CD4-positive, alpha-beta T cell (primary cell): ENCODE measurements around the gene DNAH1. TPM values are rescaled to one million over a fixed set of nuclear protein-coding genes. Genes with fewer than 3 reads are reported as not detected.

Experiments
- ATAC-seq: fragments of 200-7000 bp; cut with Tn5 transposase; one replicate; pipeline ENCODE4 v1.10.0; 2022; ENCODE audit warnings: mild to moderate bottlenecking; ENCODE audit not compliant: poor library complexity
- CTCF ChIA-PET: fragments of 350-600 bp; sonication (Branson Sonifier 250); formaldehyde crosslinking; loops from one replicate; lab custom pipeline; 2021; ENCODE audit warnings: antibody characterized with exemption, inconsistent platforms; lab: Charles Lee
- POLR2A ChIA-PET: fragments of 350-600 bp; sonication (Branson Sonifier 250); formaldehyde crosslinking; loops from one replicate; lab custom pipeline; 2021; ENCODE audit warnings: antibody characterized with exemption, inconsistent platforms; lab: Charles Lee
- DNase-seq, 14 experiments: peaks; one replicate each; pipeline ENCODE4 v3.0.0-alpha.2; 2013 to 2020; ENCODE audit warnings: mixed read lengths in 2 of 14
- H3K27ac ChIP-seq, 2 donors: one replicate each; pipeline versions ENCODE4 v1.5.1 to v1.7.0; 2013; ENCODE audit warnings: low read length in 2 of 2, low read depth in 1 of 2, mild to moderate bottlenecking in 1 of 2
- H3K27me3 ChIP-seq, 2 experiments: 1 replicate in 1 of 2; 2 replicates in 1 of 2; pipeline versions ENCODE4 v1.6.1 to v1.7.0; 2013; ENCODE audit warnings: low read length in 2 of 2, control low read depth in 1 of 2, mild to moderate bottlenecking in 1 of 2, moderate library complexity in 1 of 2; ENCODE audit not compliant: insufficient read depth in 2 of 2, control insufficient read depth in 1 of 2
- H3K36me3 ChIP-seq: one replicate; pipeline ENCODE4 v1.6.1; 2013; ENCODE audit warnings: low read length, control low read depth; ENCODE audit not compliant: insufficient read depth
- H3K4me1 ChIP-seq: one replicate; pipeline ENCODE4 v1.6.1; 2013; ENCODE audit warnings: low read length, control low read depth; ENCODE audit not compliant: insufficient read depth
- H3K4me3 ChIP-seq: one replicate; pipeline ENCODE4 v1.5.1; 2013; ENCODE audit warnings: mild to moderate bottlenecking, low read length, moderate library complexity
- H3K9me3 ChIP-seq, 2 experiments: 1 replicate in 1 of 2; 2 replicates in 1 of 2; pipeline versions ENCODE4 v1.6.1 to v1.7.0; 2013; ENCODE audit warnings: low read length in 2 of 2, mild to moderate bottlenecking in 2 of 2, control low read depth in 1 of 2, moderate library complexity in 1 of 2; ENCODE audit not compliant: control insufficient read depth in 1 of 2, insufficient read depth in 1 of 2
- H3K27ac Mint-ChIP-seq: one replicate; pipeline ENCODE4 v1.8.0; 2020; ENCODE audit warnings: mixed read lengths
- H3K27me3 Mint-ChIP-seq: one replicate; pipeline ENCODE4 v1.8.0; 2021; ENCODE audit warnings: mixed read lengths
- H3K36me3 Mint-ChIP-seq: one replicate; pipeline ENCODE4 v1.8.0; 2021; ENCODE audit warnings: low read depth, mixed read lengths
- H3K4me1 Mint-ChIP-seq: one replicate; pipeline ENCODE4 v1.8.0; 2021; ENCODE audit warnings: low read depth, mixed read lengths
- H3K4me3 Mint-ChIP-seq: one replicate; pipeline ENCODE4 v1.8.0; 2020; ENCODE audit warnings: mild to moderate bottlenecking, mixed read lengths
- H3K9me3 Mint-ChIP-seq: one replicate; pipeline ENCODE4 v1.8.0; 2020; ENCODE audit warnings: mixed read lengths
- CTCF ChIP-seq: fragments of 200-600 bp; IDR thresholded peaks from one replicate; pipeline ENCODE4 v1.8.0; 2022; ENCODE audit warnings: antibody characterized with exemption, mild to moderate bottlenecking
- intact Hi-C, 2 experiments: fragments of 100-400 bp; cut with DNase I in 1 of 2; cut with micrococcal nuclease in 1 of 2; formaldehyde crosslinking; loops; one replicate each; pipeline versions ENCODE4 v1.15.1 to v1.9.0; 2023 to 2025; cut with DNase I, micrococcal nuclease
- total RNA-seq, 174 experiments: library from RNA in 2 of 174; stranded (reverse) in 2 of 174; gene quantifications; one replicate each; pipeline ENCODE4 v1.2.3 and lab custom pipeline; 2021 to 2026

DNAH1 gene
- total RNA-seq, 2 experiments from 2014 or later: 49.7 to 50.7 TPM

GRCh38 chr3:52341123-52341522 is 25.0 kb downstream of the DNAH1 start:
- peaks cover 25% of the 10 kb centered on the region for H3K36me3 ChIP-seq
- H3K9me3 ChIP-seq: no peaks in the 10 kb centered on the region
- ATAC-seq: no peak
- H3K4me3 Mint-ChIP-seq: no peak overlapping the region
- no peaks in the 10 kb centered on the region for H3K27me3 ChIP-seq
- ChIA-PET CTCF (interaction anchor here (1.6 to 3.6 kb wide), 2 partner anchors 120 to 121 kb away, joined by 4 to 49 read pairs; no protein-coding TSS in a partner anchor), POLR2A (no interaction called here)
- no peak for TF ChIP-seq CTCF
- H3K4me1 Mint-ChIP-seq: peaks cover 11% of the 10 kb centered on the region
- no peak for DNase-seq
- no peaks in the 10 kb centered on the region for H3K27me3 Mint-ChIP-seq
- H3K27ac ChIP-seq: no peak overlapping the region
- no peak overlapping the region for H3K4me3 ChIP-seq
- H3K36me3 Mint-ChIP-seq: peaks cover 49% of the 10 kb centered on the region
- no peak overlapping the region for H3K27ac Mint-ChIP-seq
- intact Hi-C loops: loop anchor here in 1 of 2 experiments (2.0 kb wide), 1 partner anchor 106 kb away; no protein-coding TSS in a partner anchor
- H3K4me1 ChIP-seq: no peaks in the 10 kb centered on the region
- H3K9me3 Mint-ChIP-seq: no peaks in the 10 kb centered on the region

GRCh38 chr3:52343946-52344600 is 28.0 kb downstream of the DNAH1 start:
- Mint-ChIP-seq H3K4me3 (no peak overlapping the region), H3K9me3 (no peaks in the 10 kb centered on the region), H3K4me1 (peaks cover 7% of the 10 kb centered on the region), H3K27ac (no peak overlapping the region), H3K36me3 (peaks cover 61% of the 10 kb centered on the region), H3K27me3 (no peaks in the 10 kb centered on the region)
- H3K9me3 ChIP-seq: no peaks in the 10 kb centered on the region
- DNase-seq (no peak), ATAC-seq (no peak)
- H3K27me3 ChIP-seq: no peaks in the 10 kb centered on the region
- no peaks in the 10 kb centered on the region for H3K4me1 ChIP-seq
- TF ChIP-seq CTCF: no peak
- CTCF ChIA-PET: no interaction called here
- H3K4me3 ChIP-seq: no peak overlapping the region
- H3K27ac ChIP-seq: no peak overlapping the region
- POLR2A ChIA-PET: no interaction called here
- H3K36me3 ChIP-seq: peaks cover 37% of the 10 kb centered on the region
- intact Hi-C loops: no loop called here

- peaks cover 51% of the 10 kb centered on the region for H3K36me3 ChIP-seq
- no peaks in the 10 kb centered on the region for H3K27me3 ChIP-seq
- Mint-ChIP-seq H3K9me3 (no peaks in the 10 kb centered on the region), H3K27me3 (no peaks in the 10 kb centered on the region), H3K4me1 (no peaks in the 10 kb centered on the region), H3K36me3 (peaks cover 62% of the 10 kb centered on the region), H3K27ac (no peak overlapping the region), H3K4me3 (no peak overlapping the region)
- H3K4me1 ChIP-seq: no peaks in the 10 kb centered on the region
- CTCF ChIA-PET: no interaction called here
- DNase-seq: no peak
- H3K9me3 ChIP-seq: no peaks in the 10 kb centered on the region
- POLR2A ChIA-PET: no interaction called here
- intact Hi-C loops: no loop called here
- no peak for TF ChIP-seq CTCF
- ATAC-seq: no peak
- no peak overlapping the region for H3K4me3 ChIP-seq
- H3K27ac ChIP-seq: no peak overlapping the region
Observed at GRCh38 chr3:52345521-52346109, 29.5 kb downstream of the DNAH1 start.
